Kidney (tissue), 14 donors: ENCODE measurements around the gene PRRC2C. TPM values are rescaled to one million over a fixed set of nuclear protein-coding genes. Genes with fewer than 3 reads are reported as not detected.
"Not testable (repeated sequence)": the region's sequence is repeated elsewhere in the genome, so short reads cannot be mapped to it uniquely, and the experiment has no call there.

Source experiments
- DNase-seq, 5 donors: peaks; one replicate each; pipeline ENCODE4 v3.0.0-alpha.2; 2013 to 2020
- FAIRE-seq: peaks from 2 replicates; lab custom pipeline; 2012; peaks lifted over from hg19 to GRCh38; lab: Jason Lieb, UNC
- H3K27ac ChIP-seq, 2 donors: one replicate each; pipeline ENCODE4 v1.7.0; 2013; ENCODE audit warnings: low read depth in 2 of 2, low read length in 2 of 2, inconsistent platforms in 1 of 2
- H3K27me3 ChIP-seq: one replicate; pipeline ENCODE4 v1.7.1; 2013; ENCODE audit warnings: low read length, inconsistent platforms; ENCODE audit not compliant: control insufficient read depth, insufficient read depth
- H3K36me3 ChIP-seq, 3 donors: one replicate each; pipeline versions ENCODE4 v1.7.0 to v1.7.1; 2013; ENCODE audit warnings: low read length in 3 of 3, control low read depth in 1 of 3, inconsistent platforms in 1 of 3; ENCODE audit not compliant: insufficient read depth in 3 of 3, control insufficient read depth in 2 of 3
- H3K4me1 ChIP-seq, 3 donors: one replicate each; pipeline versions ENCODE4 v1.7.0 to v1.7.1; 2013; ENCODE audit warnings: low read length in 3 of 3, inconsistent platforms in 1 of 3, low read depth in 1 of 3; ENCODE audit not compliant: control insufficient read depth in 2 of 3, insufficient read depth in 2 of 3
- H3K4me3 ChIP-seq, 3 donors: one replicate each; pipeline versions ENCODE4 v1.7.0 to v1.8.1; 2013; ENCODE audit warnings: low read length in 3 of 3, control low read depth in 1 of 3, inconsistent platforms in 1 of 3
- H3K9ac ChIP-seq, 3 donors: one replicate each; pipeline versions ENCODE4 v1.7.0 to v1.7.1; 2013; ENCODE audit warnings: low read length in 3 of 3, control low read depth in 1 of 3, inconsistent platforms in 1 of 3
- H3K9me3 ChIP-seq, 3 donors: one replicate each; pipeline versions ENCODE4 v1.7.0 to v1.7.1; 2013; ENCODE audit warnings: low read length in 3 of 3, control low read depth in 1 of 3, inconsistent platforms in 1 of 3; ENCODE audit not compliant: control insufficient read depth in 2 of 3, insufficient read depth in 1 of 3
- intact Hi-C: fragments of 100-400 bp; cut with DNase I; formaldehyde crosslinking; loops from one replicate; pipeline ENCODE4 v1.11.1; 2022
- polyA plus RNA-seq: library from polyadenylated mRNA; stranded (reverse); fragments of 350-450 nt; fragmentation: Illumina TruSeq; extraction: RNeasy Lipid Tissue Mini Kit (QIAGEN cat#74804); gene quantifications from one replicate; pipeline ENCODE4 v1.2.3, GENCODE V29; 2014; ENCODE audit warnings: low read depth, low replicate concordance; ENCODE audit not compliant: insufficient read depth
- total RNA-seq: library from RNA; stranded (reverse); fragmentation: NEBNext Ultra II Directional; extraction: Animal tissue kit (Norgen Biotek cat#: 25700); gene quantifications from one replicate; pipeline ENCODE4 v1.2.1, GENCODE V29; 2021
- TF ChIP-seq, protein P1 (sequence below): IDR thresholded peaks from 3 replicates; pipeline ENCODE4 v1.5.1; 2012; ENCODE audit warnings: mild to moderate bottlenecking, moderate library complexity, borderline replicate concordance; ENCODE audit not compliant: insufficient read depth; ENCODE audit errors: extremely low read depth
- donor health status: control.
- donor health status: control.
- donor health status: control.
- donor health status: control.
- donor health status: control.
- donor health status: DM: yes; HTN: yes; CAD: no.
- donor health status: Normal renal cell carcinoma (clear cell type).

Gene PRRC2C
- total and polyA plus RNA-seq, 2 donors from 2014 or later = 28.1 to 152 TPM

DNA sequence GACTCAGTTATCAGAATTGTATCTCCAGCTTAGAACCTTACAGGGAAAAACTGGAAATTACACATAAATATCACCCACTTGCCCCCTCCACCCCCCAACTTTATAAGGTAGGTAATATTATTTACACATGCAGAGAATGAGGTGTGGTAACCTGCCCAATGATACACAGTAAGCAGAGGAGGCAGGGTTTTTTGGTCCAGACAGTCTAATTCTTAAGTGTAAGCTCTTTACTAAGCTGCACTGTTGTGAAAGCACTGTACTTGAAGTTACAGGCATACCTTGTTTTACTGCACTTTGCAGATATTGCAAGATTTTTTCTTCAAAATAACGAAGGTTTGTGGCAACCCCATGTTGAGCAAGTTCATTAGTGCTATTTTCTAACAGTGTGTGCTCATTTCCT, 111.9 kb downstream of the PRRC2C start:
- H3K4me1 ChIP-seq = peaks cover 0 to 25% (median 8%) of the 10 kb centered on the region in 3 donors
- intact Hi-C loops = no loop called here

DNA sequence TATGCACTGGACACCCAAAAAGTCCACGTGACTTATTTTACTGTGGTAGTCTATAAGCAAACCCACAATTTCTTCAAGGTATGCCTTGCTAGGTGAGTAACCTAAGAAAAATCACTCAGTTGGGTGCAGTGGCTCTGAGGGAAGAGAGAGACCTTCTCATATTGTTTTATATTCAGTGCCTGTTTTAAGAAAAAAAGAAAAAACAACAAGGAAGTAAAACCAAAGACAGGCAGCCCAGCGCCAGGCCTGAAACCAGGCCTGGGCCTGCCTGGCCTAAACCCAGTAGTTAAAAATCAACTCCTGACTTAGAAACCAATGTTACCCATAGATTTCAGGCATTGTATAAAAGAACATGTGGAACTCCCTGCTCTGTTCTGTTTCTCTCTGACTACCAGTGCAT, 115.0 kb downstream of the PRRC2C start:
- FAIRE-seq, H3K4me3 ChIP-seq, H3K27me3 ChIP-seq, H3K9me3 ChIP-seq, DNase-seq, H3K36me3 ChIP-seq, intact Hi-C loops, H3K9ac ChIP-seq: not testable (repeated sequence)
- Histone ChIP-seq H3K4me1 (peaks cover 0 to 18% (median 8%) of the 10 kb centered on the region in 3 donors), H3K27ac (peak overlapping the region; percentile 75 to 87)

More for the DNA sequence above, 111.9 kb downstream of the PRRC2C start:
- no peak overlapping the region for H3K9ac ChIP-seq
- H3K36me3 ChIP-seq = peaks cover 0 to 4% (median 3%) of the 10 kb centered on the region in 3 donors
- no peak for DNase-seq
- FAIRE-seq = no peak
- H3K27me3 ChIP-seq = no peaks in the 10 kb centered on the region
- TF ChIP-seq, protein P1, sequence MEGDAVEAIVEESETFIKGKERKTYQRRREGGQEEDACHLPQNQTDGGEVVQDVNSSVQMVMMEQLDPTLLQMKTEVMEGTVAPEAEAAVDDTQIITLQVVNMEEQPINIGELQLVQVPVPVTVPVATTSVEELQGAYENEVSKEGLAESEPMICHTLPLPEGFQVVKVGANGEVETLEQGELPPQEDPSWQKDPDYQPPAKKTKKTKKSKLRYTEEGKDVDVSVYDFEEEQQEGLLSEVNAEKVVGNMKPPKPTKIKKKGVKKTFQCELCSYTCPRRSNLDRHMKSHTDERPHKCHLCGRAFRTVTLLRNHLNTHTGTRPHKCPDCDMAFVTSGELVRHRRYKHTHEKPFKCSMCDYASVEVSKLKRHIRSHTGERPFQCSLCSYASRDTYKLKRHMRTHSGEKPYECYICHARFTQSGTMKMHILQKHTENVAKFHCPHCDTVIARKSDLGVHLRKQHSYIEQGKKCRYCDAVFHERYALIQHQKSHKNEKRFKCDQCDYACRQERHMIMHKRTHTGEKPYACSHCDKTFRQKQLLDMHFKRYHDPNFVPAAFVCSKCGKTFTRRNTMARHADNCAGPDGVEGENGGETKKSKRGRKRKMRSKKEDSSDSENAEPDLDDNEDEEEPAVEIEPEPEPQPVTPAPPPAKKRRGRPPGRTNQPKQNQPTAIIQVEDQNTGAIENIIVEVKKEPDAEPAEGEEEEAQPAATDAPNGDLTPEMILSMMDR = no peak
- no peaks in the 10 kb centered on the region for H3K9me3 ChIP-seq
- H3K4me3 ChIP-seq = no peak overlapping the region
- peak overlapping the region; percentile 46 to 60 for H3K27ac ChIP-seq

DNA sequence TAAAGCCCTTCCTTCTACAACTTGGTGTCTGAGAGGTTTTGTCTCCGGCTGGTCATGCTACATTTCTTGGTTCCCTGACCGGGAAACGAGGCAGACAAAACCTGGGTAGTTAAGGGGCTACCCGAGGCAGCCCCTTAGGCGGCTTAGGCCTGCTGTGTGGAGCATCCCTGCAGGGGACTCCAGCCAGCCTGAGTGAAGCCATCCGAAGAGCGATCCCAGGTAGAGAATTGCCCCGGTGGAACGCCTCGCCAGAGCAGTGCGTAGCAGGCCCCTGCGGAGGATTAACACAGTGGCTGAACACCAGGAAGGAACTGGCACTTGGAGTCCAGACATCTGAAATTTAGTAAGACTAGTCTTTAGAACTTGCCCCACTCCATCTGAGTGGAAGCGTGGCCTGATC, 115.5 kb downstream of the PRRC2C start:
- DNase-seq (no peak), FAIRE-seq (no peak)
- Histone ChIP-seq H3K9ac (no peak overlapping the region), H3K4me3 (no peak overlapping the region), H3K27ac (peak overlapping the region; percentile 6 to 87), H3K36me3 (no peaks in the 10 kb centered on the region), H3K9me3 (no peaks in the 10 kb centered on the region), H3K27me3 (no peaks in the 10 kb centered on the region), H3K4me1 (peaks cover 0 to 14% (median 8%) of the 10 kb centered on the region in 3 donors)
- intact Hi-C loops = no loop called here
- TF ChIP-seq, protein P1 = no peak

- H3K4me1 ChIP-seq, H3K27ac ChIP-seq, DNase-seq, H3K27me3 ChIP-seq, H3K9ac ChIP-seq, H3K36me3 ChIP-seq, H3K4me3 ChIP-seq, H3K9me3 ChIP-seq, intact Hi-C loops, FAIRE-seq: not testable (repeated sequence)
Observed at GRCh38 chr1:171603042-171603441, 117.7 kb downstream of the PRRC2C start.
